SIG-M5 treated with dmso at 0.1 percent for 504 hours (cell line): ENCODE results near the gene TBXAS1.
"Not testable (repeated sequence)": the region's sequence is repeated elsewhere in the genome, so short reads cannot be mapped to it uniquely, and the experiment has no call there.

ENCODE experiments used
- DNase-seq: peaks from one replicate; lab custom pipeline; 2025; ENCODE audit not compliant: unreplicated experiment; lab: John Stamatoyannopoulos, UW

Gene TBXAS1

GRCh38 chr7:139913021-139913844 lies 84.2 kb downstream of the TBXAS1 start:
- DNase-seq: no peak

- no peak for DNase-seq
Measured at GRCh38 chr7:139913845-139914135, 84.7 kb downstream of the TBXAS1 start.

DNA sequence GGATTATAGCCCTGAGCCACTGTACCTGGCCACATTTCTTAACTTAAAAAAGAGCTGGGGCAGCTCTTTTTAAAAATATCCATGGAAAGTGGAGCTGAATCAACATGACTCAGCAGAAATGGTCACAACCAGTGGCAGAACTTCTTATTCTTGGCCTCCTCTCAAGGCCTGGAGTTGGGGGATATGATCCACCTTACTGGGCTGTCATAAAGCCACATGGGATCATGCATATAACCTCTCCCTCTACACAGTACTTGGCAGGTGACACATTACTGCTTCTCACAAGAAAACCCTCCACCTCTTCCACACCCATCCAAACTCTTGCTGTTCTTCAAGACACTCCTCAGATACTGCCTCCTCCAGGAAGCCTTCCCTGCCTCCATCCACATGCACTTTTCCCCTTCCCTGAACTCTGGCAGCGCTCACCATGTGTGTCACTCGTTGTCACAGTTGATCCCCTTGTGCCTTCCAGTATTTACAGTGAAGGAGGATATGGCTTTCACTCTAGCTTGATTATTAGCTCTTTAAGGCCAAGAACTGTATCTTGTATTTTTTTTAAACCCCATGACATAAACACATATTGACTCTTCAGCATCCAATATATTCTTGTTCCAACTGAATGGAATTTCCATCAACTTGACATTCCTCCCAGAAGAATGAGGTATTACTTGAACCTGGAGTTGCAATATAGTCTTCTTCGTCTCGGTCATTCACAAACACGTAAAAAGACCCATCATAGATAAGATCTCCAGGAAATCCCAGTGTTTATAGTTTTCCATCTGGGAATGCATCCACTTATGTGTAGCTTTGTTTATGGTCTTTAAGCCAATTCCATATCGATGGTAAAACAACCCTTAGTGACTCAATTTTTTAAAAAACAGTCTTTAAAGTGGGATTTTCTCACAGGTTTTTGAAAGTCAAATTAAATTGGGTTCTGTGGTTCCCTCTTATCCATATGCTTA lies 85.5 kb downstream of the TBXAS1 start:
- DNase-seq: no peak

DNA sequence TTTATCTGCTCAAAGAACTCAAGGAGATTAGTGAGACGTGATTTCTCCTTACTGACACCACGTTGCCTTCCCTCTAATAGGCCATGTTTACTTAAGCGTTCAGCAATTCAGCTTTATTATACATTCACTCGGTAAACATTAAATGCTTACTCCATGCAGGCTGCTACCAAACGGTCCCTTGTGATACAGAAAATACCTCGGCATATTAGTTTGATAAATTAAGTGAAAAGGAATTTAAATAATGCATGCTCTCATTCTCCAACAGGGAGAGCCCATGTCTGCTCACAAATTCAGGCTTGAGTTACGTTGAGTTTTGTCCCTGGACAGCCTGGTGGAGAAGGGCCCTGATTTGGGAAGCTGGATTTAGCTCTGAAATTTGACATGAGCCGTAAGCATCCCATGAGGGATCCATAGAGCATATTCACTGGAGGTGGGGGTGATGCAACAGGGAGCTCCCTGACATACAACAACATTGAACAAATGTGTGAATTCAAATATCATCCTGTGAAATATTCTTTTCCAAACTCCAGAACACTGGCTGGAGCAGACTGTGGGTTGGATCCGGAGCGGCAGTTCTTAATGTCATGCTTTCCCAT lies 86.3 kb downstream of the TBXAS1 start:
- DNase-seq: no peak

GRCh38 chr7:139915864-139916716 lies 87.0 kb downstream of the TBXAS1 start:
- DNase-seq: peak; percentile 90

GRCh38 chr7:139916717-139917395 lies 87.8 kb downstream of the TBXAS1 start:
- DNase-seq: no peak

DNA sequence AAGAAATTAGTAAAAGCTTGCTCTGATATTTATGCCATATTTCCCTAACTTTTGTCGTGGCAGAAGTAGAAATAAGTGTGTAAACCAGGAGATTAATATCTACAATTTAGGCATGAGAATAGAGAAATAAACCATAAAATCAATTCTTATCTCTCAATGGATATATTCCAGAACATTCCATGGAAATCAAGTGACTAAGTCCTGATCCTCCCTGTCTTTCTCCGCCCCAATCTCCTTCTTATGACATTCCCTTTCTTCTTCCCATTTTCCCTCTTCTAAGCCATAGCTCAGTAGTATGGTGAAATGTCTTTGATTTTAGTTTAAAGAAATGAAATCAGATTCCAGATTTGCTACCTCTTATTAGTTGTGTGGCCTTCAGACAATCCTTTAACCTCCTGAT lies 88.8 kb downstream of the TBXAS1 start:
- no peak for DNase-seq

GRCh38 chr7:139918480-139918879 lies 89.4 kb downstream of the TBXAS1 start:
- DNase-seq: no peak

GRCh38 chr7:139923090-139923489 lies 94.0 kb downstream of the TBXAS1 start:
- DNase-seq: no peak

- no peak for DNase-seq
Measured at GRCh38 chr7:139924461-139924860, 95.4 kb downstream of the TBXAS1 start.

DNA sequence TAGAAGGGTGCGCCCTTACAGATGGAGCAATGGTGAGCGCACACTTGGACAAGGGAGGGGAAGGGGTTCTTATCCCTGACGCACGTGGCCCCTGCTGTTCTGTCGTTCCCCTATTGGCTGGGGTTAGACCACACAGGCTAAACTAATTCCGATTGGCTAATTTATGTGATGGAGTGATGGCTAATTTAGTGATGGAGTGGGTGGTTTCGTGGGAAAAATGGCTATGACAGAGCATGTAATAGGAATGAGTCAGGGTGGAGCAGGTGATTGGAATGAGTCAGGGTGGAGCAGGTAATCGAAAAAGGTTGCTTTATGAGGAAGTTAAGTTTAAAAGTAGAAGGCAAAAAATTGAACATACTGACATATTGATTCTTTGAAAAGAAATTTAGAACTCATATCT lies 100.2 kb downstream of the TBXAS1 start:
- not testable (repeated sequence) for DNase-seq

DNA sequence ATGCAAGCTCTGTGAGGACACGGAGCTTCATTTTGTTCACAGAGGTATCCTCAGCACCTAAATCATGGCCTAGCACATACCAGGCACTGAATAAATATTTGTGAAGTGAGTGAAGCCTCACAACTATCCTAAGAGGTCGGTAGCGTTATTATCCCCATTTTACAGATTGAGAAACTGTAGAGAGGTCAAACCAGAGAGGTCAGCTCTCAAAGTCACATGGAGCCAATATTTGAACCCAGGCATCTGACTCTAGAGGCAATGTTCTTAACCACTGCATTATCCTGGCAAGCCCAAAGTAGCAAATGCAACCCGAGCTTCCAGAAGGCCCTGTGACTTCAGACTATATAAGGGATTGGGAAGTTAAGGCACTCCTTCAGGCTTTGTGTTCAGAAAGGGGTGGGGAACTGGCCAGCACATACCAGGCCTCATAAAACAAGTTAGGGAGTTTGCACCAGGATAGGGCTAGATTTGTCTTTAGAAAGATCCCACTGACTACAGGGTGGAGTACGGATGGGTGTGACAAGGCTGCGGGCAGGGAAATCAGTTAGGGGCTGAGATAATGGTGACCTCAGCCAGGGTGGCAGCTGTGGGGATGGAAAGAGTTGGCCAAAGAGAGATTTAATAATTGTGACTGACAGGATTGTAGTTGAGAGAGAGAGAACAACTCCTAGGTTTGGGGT lies 101.4 kb downstream of the TBXAS1 start:
- no peak for DNase-seq

GRCh38 chr7:139931190-139931934 lies 102.3 kb downstream of the TBXAS1 start:
- DNase-seq: no peak

DNA sequence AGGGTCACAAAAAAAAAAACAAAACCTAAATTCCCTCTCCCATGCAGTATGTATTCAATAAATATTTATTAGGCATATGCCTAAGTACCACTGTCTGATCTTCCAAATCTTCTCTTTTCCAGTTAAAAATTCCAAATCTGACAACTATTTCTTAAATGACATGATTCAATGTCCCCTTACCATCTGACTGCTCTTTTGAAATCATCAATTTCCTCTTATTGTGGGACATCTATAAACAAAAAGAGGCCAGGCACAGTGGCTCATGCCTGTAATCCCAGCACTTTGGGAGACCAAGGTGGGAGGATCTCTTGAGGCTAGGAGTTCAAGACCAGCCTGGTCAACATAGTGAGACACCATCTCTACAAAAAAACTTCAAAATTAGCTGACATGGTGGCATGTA lies 103.5 kb downstream of the TBXAS1 start:
- no peak for DNase-seq

DNA sequence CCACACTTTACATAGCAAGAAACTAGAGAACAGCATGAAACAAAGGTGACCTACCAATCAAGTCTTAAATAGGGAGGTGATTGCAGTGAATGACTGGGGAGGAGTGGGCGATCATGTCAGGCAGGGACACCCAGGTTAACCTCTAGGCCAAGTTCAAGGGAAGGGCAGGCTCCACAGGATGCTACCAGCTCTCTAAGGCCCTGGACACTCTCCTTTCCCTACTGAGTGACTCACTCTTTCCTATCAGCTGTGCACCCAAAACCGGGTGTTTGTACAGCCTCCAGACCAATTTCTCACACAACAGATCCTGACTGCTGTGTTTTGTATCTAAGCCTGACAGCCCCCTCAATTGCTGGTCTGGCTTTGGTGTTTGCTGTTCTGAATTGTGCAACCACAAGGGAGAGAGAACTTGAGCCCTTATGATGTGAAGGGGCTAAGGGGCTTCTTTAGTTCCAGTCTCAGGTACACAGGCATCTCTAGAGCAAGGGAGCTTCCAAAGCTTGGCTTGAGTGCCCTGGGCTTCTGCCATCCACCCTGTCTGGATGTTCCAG lies 107.8 kb downstream of the TBXAS1 start:
- DNase-seq: peak; percentile 41

DNA sequence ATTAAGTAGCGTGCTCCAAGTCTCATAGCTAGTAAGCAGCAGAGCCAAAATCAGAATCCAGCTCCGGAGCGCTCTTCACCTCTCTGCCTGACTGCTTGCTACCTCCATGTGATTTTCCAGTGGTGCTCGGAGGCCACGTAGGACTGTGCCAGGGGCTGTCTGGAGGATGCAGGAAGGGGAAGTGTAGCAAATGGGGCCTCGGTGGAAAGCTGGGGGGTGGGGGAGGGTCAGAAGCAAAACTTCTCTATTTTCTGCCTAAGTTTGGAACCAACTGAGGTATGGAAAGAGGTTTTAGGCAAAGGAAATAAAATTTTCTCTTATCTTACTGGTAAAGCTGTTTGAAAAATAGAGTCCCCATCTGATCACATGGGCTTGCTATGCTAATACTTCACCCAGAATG lies 108.7 kb downstream of the TBXAS1 start:
- DNase-seq: peak; percentile 71

- no peak for DNase-seq
Measured at GRCh38 chr7:139940866-139941265, 111.8 kb downstream of the TBXAS1 start.

GRCh38 chr7:139941421-139941820 lies 112.4 kb downstream of the TBXAS1 start:
- no peak for DNase-seq

DNA sequence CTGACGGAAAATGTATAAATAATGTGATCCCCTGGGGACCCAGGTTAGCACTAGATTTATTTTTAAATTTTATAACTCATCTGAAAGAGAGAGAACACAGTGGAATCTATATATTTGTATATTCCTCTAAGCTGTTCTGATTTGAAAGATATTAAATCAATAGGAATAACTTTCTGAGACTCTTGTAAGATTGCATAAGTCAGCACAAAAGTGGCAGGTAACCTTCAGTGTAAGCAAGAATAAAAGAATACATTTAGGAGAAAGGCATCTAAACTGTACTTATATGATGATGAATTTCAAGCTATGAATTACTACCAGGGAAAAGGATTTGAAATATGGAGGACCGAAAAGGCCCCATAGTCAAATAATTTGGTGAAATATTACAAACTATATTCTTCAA lies 112.8 kb downstream of the TBXAS1 start:
- DNase-seq: no peak
